ENCODE results near the gene AKR1D1. TPM values are rescaled to one million over a fixed set of nuclear protein-coding genes. Genes with fewer than 3 reads are reported as not detected.

Gene AKR1D1
- total RNA-seq, 4 donors from 2014 or later = not detected

DNA sequence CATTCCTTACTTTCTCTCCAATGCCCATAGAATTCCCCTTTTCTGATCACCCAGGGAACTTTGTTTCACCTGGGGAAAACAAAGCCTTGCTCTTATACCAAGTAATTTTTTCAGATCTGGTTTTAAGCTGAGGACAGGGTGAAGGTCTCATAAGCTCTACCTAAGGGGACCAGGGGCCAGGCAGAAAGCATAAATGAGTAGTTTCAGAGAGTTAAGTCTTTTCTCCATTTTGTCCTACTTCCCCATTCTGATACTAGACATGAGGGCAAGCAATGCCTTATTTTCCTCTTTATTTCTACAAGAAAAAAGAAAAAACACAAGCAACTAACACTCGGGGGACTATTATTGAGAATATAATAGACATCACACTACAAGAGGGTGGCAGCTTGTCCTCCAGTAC is 2.9 kb downstream of the AKR1D1 start:
- DNase-seq (ENCODE audit: low spot score in 2 of 2) = no peak
- H3K4me3 ChIP-seq = no peak overlapping the region
- no peak for TF ChIP-seq POLR2A (IDR thresholded peaks at IDR 0.05)
- TF ChIP-seq, protein P1, sequence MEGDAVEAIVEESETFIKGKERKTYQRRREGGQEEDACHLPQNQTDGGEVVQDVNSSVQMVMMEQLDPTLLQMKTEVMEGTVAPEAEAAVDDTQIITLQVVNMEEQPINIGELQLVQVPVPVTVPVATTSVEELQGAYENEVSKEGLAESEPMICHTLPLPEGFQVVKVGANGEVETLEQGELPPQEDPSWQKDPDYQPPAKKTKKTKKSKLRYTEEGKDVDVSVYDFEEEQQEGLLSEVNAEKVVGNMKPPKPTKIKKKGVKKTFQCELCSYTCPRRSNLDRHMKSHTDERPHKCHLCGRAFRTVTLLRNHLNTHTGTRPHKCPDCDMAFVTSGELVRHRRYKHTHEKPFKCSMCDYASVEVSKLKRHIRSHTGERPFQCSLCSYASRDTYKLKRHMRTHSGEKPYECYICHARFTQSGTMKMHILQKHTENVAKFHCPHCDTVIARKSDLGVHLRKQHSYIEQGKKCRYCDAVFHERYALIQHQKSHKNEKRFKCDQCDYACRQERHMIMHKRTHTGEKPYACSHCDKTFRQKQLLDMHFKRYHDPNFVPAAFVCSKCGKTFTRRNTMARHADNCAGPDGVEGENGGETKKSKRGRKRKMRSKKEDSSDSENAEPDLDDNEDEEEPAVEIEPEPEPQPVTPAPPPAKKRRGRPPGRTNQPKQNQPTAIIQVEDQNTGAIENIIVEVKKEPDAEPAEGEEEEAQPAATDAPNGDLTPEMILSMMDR (IDR thresholded peaks at IDR 0.05) = no peak
- no peaks in the 10 kb centered on the region for H3K9me3 ChIP-seq
- no peaks in the 10 kb centered on the region for H3K27me3 ChIP-seq
- H3K36me3 ChIP-seq = no peaks in the 10 kb centered on the region
- H3K27ac ChIP-seq = no peak overlapping the region
- WGBS, 2 donors = 80 to 86% methylated on average over 1 of the region's 1 CpG
- no peaks in the 10 kb centered on the region for H3K4me1 ChIP-seq

DNA sequence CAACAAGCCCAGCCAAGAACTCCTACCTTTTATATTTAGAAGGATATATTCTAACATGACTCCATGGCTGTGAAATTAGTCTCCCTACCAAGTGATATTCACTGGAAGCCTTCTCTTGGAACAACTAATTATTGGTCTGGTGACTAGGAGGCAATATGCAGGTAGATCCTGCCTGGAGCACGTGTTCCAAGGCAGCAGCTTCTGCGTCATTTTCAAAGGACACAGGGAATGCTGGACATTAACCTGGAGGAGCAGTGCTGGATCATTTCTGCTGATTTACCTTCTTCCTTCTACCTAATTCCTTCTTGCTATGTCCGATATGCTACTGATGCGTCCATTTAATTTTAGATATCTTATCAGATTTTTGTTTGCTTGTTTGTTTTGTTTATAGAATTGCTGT is 5.6 kb downstream of the AKR1D1 start:
- H3K27me3 ChIP-seq = no peaks in the 10 kb centered on the region
- no peak for DNase-seq (ENCODE audit: low spot score in 2 of 2)
- H3K9me3 ChIP-seq = no peaks in the 10 kb centered on the region
- TF ChIP-seq, protein P1 (IDR thresholded peaks at IDR 0.05) = no peak
- TF ChIP-seq EP300 (IDR thresholded peaks at IDR 0.05) (no peak), POLR2A (IDR thresholded peaks at IDR 0.05) (no peak)
- no peak overlapping the region for H3K4me3 ChIP-seq
- no peaks in the 10 kb centered on the region for H3K36me3 ChIP-seq
- no peaks in the 10 kb centered on the region for H3K4me1 ChIP-seq
- H3K27ac ChIP-seq = no peak overlapping the region
- 94 to 97% methylated on average over 4 of the region's 4 CpGs for WGBS, 2 donors

DNA sequence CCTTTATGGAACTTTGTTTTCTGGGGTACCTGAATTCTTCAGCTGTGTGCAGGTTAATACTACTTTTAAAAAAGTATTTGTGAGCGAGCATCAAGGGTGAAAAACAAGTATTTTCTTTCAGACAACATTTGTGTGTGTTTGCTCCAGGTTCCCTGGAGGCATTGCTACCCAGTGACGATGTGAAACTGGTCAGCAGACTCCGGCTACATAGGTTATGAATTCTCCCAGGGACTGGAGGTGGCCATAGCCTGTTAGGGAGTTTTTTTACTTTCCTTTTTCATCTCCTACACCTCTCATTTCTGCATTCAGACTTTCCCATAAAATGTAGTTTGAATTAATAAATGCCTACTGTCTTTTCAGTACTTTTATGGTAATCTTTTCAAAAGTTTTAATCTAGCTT is 7.6 kb downstream of the AKR1D1 start:
- DNase-seq (ENCODE audit: low spot score in 2 of 2) = no peak
- Histone ChIP-seq H3K9me3 (no peaks in the 10 kb centered on the region), H3K4me1 (no peaks in the 10 kb centered on the region), H3K27me3 (no peaks in the 10 kb centered on the region), H3K4me3 (no peak overlapping the region), H3K36me3 (no peaks in the 10 kb centered on the region), H3K27ac (no peak overlapping the region)
- TF ChIP-seq POLR2A (IDR thresholded peaks at IDR 0.05) (no peak), EP300 (IDR thresholded peaks at IDR 0.05) (no peak)
- TF ChIP-seq, protein P1 (IDR thresholded peaks at IDR 0.05) = no peak
- WGBS, 2 donors = 56 to 58% methylated on average over 3 of the region's 3 CpGs

DNA sequence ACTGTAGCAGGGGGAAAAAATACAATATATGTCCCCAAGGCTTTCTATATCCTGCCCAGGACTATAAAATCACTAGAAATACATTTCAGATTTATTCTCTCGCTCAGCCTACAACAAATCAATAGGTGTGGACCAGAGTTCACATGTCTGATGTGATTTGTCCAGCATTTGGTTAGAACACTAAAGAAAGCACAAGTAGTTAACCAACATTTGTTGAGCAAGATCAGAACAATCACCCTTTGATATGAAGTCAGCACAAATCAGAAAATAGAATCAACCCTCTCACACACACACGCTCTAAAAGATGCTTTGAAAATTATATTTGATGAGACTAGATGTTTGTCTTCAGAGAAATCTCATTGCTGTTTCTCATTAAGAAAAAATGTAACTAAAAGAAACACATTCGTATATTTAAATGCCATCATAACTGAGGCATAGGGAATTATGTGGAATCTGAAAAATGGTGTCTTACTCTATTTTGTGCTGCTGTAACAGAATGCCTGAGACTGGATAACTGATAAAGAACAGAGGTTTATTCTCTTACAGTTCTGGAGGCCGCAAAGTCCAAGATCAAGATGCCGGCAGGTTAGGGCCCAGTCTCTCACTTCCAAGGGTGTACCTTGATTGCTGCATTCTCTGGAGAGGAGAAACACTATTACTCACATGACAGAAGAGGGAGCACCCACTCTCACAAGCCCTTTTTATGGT is 10.5 kb downstream of the AKR1D1 start:
- TF ChIP-seq, protein P1 (IDR thresholded peaks at IDR 0.05) = no peak
- TF ChIP-seq EP300 (IDR thresholded peaks at IDR 0.05) (no peak), POLR2A (IDR thresholded peaks at IDR 0.05) (no peak)
- WGBS, 2 donors = 43 to 52% methylated on average over 5 of the region's 5 CpGs
- no peak overlapping the region for H3K27ac ChIP-seq

DNA sequence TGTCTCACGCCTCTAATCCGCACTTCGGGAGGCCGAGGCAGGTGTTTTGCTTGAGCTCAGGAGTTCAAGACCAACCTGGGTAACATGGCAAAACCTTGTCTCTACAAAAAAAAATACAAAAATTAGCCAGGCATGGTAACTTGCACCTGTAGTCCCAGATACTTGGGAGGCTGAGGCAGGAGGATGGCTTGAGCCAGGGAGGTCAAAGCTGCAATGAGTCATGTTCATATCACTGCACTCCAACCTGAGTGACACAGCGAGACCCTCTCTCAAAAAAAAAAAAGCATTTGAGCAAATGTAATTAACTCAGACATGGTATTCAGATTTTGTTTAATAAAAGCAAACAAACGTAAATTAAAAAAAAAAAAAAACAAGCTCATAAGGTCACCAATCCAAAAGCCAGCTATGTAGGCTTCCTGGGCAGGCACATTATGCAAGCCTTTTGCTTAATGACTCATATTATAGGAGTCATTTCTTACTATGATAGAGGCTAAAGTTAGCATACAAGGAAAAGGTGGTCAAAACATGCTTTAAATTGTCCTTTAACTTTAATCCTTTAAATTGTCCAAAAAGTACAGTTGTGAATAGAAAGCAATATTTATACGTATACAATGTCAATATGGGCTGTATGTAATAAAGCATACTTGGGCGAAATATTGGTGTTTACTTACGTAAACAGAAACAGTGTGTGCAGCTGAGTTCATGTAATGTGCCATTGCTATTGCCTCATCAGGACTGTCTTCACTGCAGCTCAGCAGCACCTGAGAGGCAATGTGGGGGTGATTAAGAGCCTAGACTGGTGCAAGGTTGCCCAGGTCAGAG is 13.0 kb downstream of the AKR1D1 start:
- no peak for DNase-seq (ENCODE audit: low spot score in 2 of 2)
- Histone ChIP-seq H3K9me3 (no peaks in the 10 kb centered on the region), H3K4me3 (no peak overlapping the region), H3K27me3 (no peaks in the 10 kb centered on the region), H3K4me1 (no peaks in the 10 kb centered on the region), H3K27ac (no peak overlapping the region), H3K36me3 (no peaks in the 10 kb centered on the region)
- WGBS, 2 donors = 93 to 96% methylated on average over 9 of the region's 9 CpGs
- TF ChIP-seq EP300 (IDR thresholded peaks at IDR 0.05) (no peak), POLR2A (IDR thresholded peaks at IDR 0.05) (no peak)
- TF ChIP-seq, protein P1 (IDR thresholded peaks at IDR 0.05) = no peak

More for the DNA sequence above, 10.5 kb downstream of the AKR1D1 start:
- no peaks in the 10 kb centered on the region for H3K27me3 ChIP-seq
- no peak for DNase-seq (ENCODE audit: low spot score in 2 of 2)
- no peak overlapping the region for H3K4me3 ChIP-seq
- no peaks in the 10 kb centered on the region for H3K36me3 ChIP-seq
- no peaks in the 10 kb centered on the region for H3K9me3 ChIP-seq
- no peaks in the 10 kb centered on the region for H3K4me1 ChIP-seq
